Left colon (tissue), 2 donors: ENCODE measurements around the gene TSPAN3. TPM values are rescaled to one million over a fixed set of nuclear protein-coding genes. Genes with fewer than 3 reads are reported as not detected.
A peak's percentile ranks its signal among the peaks of the same experiment; 100 is the strongest.

Experiments
- ATAC-seq: fragments of 200-7000 bp; cut with Tn5 transposase; one replicate; pipeline ENCODE4 v1.9.1; 2020; ENCODE audit warnings: mild to moderate bottlenecking, moderate library complexity
- DNase-seq, 2 donors: peaks; one replicate each; pipeline ENCODE4 v3.0.0-alpha.2; 2020
- intact Hi-C, 2 donors: fragments of 100-400 bp; cut with DNase I in 1 of 2; cut with micrococcal nuclease in 1 of 2; formaldehyde crosslinking; loops; one replicate each; pipeline versions ENCODE4 v1.11.2 to v1.14.0; 2022; cut with DNase I, micrococcal nuclease
- total RNA-seq, 2 donors: library from RNA; stranded (reverse); fragmentation: NEBNext Ultra II Directional; extraction: Animal tissue kit (Norgen Biotek cat#: 25700); gene quantifications; one replicate each; pipeline ENCODE4 v1.2.1, GENCODE V29; 2021
- donor health status: DM: no; HTN: no; CAD: no.
- donor health status: DM: yes; HTN: yes; CAD: no.

Gene TSPAN3
- total RNA-seq, 2 donors from 2014 or later = 708 to 954 TPM

DNA sequence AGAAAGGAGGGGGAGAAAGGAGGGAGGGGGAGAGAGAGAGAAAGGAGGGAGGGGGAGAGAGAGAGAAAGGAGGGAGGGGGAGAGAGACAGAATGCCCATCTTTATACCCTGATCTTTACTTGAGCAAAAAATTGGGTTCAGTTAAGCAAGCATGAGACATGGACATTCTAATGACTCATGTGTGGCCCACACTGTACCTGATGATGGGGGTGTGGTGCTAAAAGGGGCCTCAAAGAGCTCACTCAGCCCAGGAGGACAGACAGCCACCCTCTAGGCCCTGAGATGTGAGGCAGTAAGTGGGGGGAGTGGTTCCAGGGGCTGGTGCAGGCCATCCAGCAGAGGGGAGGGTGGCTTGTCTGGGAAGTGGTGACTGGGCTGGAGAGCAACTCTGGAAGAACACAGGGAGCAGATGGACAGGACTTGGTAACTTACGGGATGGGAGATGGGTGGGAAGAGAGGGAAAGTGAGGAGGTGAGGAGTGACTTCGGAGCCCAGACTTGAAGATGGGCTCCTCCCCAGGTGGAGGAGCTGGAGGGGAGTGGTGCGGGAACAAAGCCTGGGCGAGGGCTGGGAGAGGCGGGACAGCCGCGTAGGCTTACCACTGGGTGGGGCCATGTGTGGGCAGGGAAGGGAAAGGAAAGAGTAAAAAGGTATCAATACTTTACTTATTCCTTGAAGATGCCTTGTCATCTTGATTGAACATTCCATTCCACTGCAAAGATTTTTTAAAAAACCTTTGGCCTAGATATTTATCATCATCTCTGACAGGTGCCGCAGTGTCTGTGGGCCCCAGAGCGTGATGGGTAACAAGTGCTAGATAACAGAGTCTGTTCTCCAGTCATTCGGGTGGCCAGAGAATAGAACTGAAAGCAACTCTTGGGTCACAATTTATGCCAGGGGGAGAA lies 32.3 kb downstream of the TSPAN3 start:
- peak in 1 of 2 donors; percentile 41 for DNase-seq
- peak; percentile 49 for ATAC-seq
- intact Hi-C loops = loop anchor here in 1 of 2 donors (10.0 kb wide), 1 partner anchor 66 kb away; no protein-coding TSS in a partner anchor

DNA sequence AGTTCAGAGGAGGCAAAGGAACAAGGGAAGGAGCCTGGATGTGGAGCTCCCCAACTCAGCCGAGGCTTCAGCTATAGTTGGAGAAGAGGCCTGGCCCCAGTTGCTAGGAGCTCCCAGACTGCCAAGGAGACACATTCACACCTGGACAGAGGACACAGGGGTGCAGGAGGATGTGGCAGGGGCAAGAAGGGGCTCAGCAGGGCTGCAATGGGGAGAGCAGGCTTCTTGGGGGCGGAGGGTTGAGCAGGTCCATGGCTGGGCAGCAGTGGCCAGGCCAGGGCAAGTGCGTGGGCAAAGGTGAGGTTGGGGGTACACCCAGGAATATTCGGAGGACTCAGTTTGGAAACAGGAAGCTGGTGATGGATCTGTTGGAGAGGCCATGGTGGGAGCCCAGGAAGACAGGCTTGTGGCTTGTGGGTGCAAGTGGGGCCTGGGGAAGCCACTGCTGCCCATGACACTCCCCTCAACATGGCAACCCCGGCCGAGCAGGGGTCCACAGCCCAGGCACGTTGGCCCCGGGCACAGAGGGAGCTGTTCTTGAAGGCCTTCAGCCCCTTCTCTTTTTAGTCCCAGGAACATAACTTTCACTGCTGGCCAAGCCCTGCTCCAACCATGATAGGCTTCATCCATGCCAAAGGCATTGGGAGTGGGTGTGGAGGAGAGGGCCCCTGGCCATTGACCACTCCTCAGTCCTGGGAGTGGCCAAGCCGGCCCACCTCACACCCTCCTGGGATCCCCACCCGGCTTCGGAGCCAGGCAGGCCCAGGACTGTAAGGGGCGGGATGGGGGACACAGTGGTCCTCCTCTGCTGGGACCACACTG lies 33.3 kb downstream of the TSPAN3 start:
- ATAC-seq = no peak
- intact Hi-C loops = loop anchor here in 1 of 2 donors (10.0 kb wide), 1 partner anchor 67 kb away; no protein-coding TSS in a partner anchor
- DNase-seq = peak; percentile 10 to 21

DNA sequence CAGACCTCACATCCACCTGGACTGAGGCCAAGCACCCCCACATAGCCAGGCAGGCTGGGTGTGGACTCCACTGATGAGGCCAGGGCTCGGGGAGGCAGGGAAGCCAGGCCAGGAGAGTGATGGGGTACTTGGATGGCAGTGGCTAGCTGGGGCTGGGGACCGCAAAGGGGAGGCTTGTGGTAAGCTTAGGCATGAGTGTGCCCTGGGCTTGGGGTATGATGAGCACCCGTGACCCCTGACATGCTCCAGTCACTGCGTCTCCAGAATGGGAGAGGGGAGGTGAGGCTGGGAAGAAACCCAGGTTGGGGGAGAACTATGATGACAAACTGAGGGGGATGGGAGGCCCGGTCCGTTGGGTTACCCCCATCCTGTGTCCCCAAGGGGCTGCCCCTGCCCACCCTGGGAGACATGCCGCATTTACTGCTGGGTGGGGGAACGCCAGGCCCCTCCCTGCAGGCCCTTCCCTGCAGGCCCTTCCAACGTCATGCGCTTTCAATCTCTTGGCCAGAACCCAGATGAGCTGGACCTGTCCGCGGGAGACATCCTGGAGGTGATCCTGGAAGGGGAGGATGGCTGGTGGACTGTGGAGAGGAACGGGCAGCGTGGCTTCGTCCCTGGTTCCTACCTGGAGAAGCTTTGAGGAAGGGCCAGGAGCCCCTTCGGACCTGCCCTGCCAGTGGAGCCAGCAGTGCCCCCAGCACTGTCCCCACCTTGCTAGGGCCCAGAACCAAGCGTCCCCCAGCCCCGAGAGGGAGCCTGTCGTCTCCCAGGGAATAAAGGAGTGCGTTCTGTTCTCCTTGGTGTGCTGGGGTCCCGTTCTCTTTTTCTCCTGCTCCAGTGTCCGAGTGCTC lies 34.1 kb downstream of the TSPAN3 start:
- ATAC-seq (no peak), DNase-seq (peak; percentile 17 to 20)
- intact Hi-C loops = loop anchor here in 1 of 2 donors (10.0 kb wide), 1 partner anchor 68 kb away; no protein-coding TSS in a partner anchor

- ATAC-seq (peak; percentile 1), DNase-seq (peak in 1 of 2 donors; percentile 8)
- intact Hi-C loops = loop anchor here in 1 of 2 donors (10.0 kb wide), 1 partner anchor 69 kb away; no protein-coding TSS in a partner anchor
Observed at GRCh38 chr15:77035999-77036471, 34.9 kb downstream of the TSPAN3 start.

DNA sequence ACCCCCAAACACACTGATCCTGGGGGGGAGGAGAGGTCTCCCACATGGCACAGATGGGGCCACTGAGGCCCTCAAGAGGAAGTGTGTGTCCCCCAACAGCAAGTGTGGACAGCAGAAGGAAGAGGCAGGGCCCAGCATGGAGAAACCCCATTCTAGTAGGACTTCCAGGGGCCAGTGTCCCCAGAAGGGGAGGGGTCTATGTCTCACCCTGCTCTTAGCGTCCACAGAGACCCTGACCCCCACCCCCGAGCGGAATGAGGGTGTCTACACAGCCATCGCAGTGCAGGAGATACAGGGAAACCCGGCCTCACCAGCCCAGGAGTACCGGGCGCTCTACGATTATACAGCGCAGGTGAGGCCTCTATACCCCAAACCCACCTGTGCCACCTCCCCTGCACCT lies 35.3 kb downstream of the TSPAN3 start:
- intact Hi-C loops = loop anchor here in 1 of 2 donors (10.0 kb wide), 1 partner anchor 69 kb away; no protein-coding TSS in a partner anchor
- peak; percentile 0 for ATAC-seq
- DNase-seq = peak; percentile 6 to 22

DNA sequence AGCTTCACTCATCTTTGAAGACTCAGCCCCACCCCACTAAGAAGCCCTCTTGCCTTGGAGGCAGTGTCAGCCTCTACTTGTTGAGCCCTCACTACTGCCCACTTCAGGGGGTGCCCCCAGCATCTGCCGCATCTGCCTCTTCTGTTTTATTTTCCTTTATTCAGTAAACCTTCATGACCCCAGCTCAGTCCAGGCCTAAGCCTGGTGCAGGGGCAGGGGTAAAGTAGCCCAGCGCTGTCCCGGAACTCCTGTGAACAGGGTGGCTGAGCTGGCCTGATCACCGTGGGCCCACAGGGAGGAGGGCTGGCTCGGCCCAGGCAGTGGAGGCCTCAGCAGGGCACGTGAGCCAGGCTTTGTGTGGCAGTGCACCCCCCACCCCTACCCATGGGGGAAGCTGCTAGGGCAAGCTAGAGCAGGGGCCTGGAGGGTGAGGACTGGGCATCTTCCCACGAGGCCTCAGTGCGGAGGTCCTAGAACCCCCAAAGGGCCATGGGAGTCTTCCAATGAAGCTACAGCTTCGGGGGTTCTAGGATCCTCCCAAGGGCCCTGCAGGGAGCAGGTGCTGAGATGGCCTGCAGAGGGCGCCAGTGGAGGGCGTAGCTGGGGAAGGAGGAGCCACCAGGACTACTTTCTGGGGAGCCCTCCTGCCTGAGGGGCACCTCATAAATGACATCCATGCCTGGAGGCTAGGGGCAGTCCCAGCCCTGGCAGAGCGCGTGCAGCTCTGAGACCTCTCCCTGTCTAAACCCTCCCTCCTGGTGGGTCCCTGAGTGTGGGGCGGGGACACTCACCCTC lies 36.0 kb downstream of the TSPAN3 start:
- intact Hi-C loops = loop anchor here in 1 of 2 donors (10.0 kb wide), 1 partner anchor 70 kb away; no protein-coding TSS in a partner anchor
- ATAC-seq (peak; percentile 27), DNase-seq (peak; percentile 29 to 60)

- intact Hi-C loops = loop anchor here in 1 of 2 donors (10.0 kb wide), 1 partner anchor 71 kb away; no protein-coding TSS in a partner anchor
- DNase-seq (peak; percentile 12 to 19), ATAC-seq (peak; percentile 0)
Observed at GRCh38 chr15:77033729-77034671, 36.9 kb downstream of the TSPAN3 start.

DNA sequence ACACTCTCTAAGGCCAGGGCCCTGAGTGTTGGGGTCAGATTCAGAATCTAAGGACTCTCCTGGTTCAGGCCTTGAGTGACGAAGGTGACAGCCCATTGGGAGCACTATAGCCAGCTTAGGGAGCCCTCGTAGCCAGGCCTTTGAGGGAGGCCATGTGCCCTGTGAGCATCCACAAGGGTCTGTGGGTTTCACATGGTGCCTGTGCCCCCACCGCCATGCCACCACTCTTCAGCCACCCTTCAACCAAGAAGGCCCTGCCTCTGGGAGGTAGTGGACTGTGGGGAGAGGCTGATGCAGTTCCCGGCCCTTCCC lies 37.5 kb downstream of the TSPAN3 start:
- intact Hi-C loops = loop anchor here in 1 of 2 donors (10.0 kb wide), 1 partner anchor 71 kb away; no protein-coding TSS in a partner anchor
- no peak for ATAC-seq
- DNase-seq = peak in 1 of 2 donors; percentile 3

- ATAC-seq = no peak
- DNase-seq = peak; percentile 16 to 24
- intact Hi-C loops = loop anchor here in 1 of 2 donors (10.0 kb wide), 1 partner anchor 72 kb away; no protein-coding TSS in a partner anchor
Observed at GRCh38 chr15:77032647-77033416, 38.1 kb downstream of the TSPAN3 start.

GRCh38 chr15:77032052-77032646 lies 38.8 kb downstream of the TSPAN3 start:
- ATAC-seq (peak; percentile 0), DNase-seq (peak; percentile 17 to 23)
- intact Hi-C loops = loop anchor here in 1 of 2 donors (10.0 kb wide), 1 partner anchor 73 kb away; no protein-coding TSS in a partner anchor

- intact Hi-C loops = loop anchor here in 1 of 2 donors (10.0 kb wide), 1 partner anchor 73 kb away; no protein-coding TSS in a partner anchor
- ATAC-seq (peak; percentile 4), DNase-seq (peak; percentile 30 to 41)
Observed at GRCh38 chr15:77031376-77032050, 39.4 kb downstream of the TSPAN3 start.

GRCh38 chr15:77030928-77031375 lies 40.0 kb downstream of the TSPAN3 start:
- no peak for ATAC-seq
- intact Hi-C loops = loop anchor here in 1 of 2 donors (10.0 kb wide), 1 partner anchor 74 kb away; no protein-coding TSS in a partner anchor
- peak in 1 of 2 donors; percentile 3 for DNase-seq

DNA sequence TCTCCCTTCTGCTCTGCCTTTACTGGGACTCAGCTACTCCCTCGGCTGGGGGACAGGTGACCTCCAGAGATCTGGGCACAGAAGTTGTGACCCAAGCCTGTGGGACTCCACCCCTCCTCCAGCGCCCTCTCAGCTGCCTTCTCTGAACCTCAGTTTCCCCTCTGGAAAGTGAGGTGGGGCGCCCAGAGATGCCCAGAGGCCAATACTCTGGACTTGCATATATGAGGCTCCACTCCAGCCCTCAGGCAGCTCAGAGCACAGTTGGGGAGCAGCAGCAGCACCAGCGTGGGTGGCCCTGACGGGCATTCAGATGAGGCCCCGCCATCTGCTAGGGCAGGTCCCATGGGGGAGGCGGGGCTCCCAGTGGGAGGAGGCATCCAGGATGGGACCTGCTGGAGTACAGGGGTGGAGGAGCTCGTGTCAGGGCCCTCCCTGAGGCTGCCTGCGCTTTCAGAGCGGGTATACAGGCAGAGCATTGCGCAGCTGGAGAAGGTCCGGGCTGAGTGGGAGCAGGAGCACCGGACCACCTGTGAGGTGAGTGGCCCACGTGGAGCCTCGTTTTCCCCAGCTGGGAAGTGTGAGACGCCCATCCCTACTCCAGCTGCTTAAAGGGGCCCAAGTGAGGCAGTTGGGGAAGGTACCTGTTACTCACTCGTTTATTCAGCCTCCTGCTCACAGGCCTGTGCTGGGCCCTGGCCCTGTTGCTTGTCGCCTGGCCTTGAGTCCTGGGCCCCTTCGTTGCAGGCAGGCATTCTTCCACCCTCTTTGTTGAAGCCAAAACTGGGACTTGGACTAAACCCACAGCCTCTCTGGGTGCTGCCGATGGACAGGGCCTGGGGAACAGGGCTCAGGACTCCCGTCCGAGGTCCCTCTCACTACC lies 40.6 kb downstream of the TSPAN3 start:
- DNase-seq (peak; percentile 47 to 55), ATAC-seq (peak; percentile 36)
- intact Hi-C loops = loop anchor here in 1 of 2 donors (10.0 kb wide), 1 partner anchor 75 kb away; no protein-coding TSS in a partner anchor
